Natural killer cell (primary cell): Measurements from ENCODE around the gene MCM10. TPM values are rescaled to one million over a fixed set of nuclear protein-coding genes. Genes with fewer than 3 reads are reported as not detected.
"Not testable (repeated sequence)": the region's sequence is repeated elsewhere in the genome, so short reads cannot be mapped to it uniquely, and the experiment has no call there.

Experiments used
- ATAC-seq, 3 donors: fragments of 150-1000 bp in 2 of 3; fragments of 200-7000 bp in 1 of 3; cut with Tn5 transposase; 1 replicate in 1 of 3; 2 replicates in 2 of 3; pipeline ENCODE4 v1.10.0; 2021; ENCODE audit warnings: mild to moderate bottlenecking in 2 of 3, moderate library complexity in 2 of 3
- DNase-seq, 2 donors: peaks; one replicate each; pipeline versions ENCODE4 v3.0.0 to v3.0.0-alpha.2; 2013 to 2021; ENCODE audit warnings: mixed read lengths in 1 of 2
- H3K27ac ChIP-seq: one replicate; pipeline ENCODE4 v1.5.1; 2013; ENCODE audit warnings: mild to moderate bottlenecking, low read length
- H3K27me3 ChIP-seq: one replicate; pipeline ENCODE4 v1.6.1; 2013; ENCODE audit warnings: low read length; ENCODE audit not compliant: control insufficient read depth, insufficient read depth
- H3K36me3 ChIP-seq: one replicate; pipeline ENCODE4 v1.6.1; 2013; ENCODE audit warnings: low read length; ENCODE audit not compliant: control insufficient read depth, insufficient read depth
- H3K4me1 ChIP-seq: one replicate; pipeline ENCODE4 v1.6.1; 2013; ENCODE audit warnings: low read length; ENCODE audit not compliant: control insufficient read depth, insufficient read depth
- H3K4me3 ChIP-seq: one replicate; pipeline ENCODE4 v1.5.1; 2013; ENCODE audit warnings: low read length
- H3K9me3 ChIP-seq: one replicate; pipeline ENCODE4 v1.6.1; 2013; ENCODE audit warnings: low read length; ENCODE audit not compliant: control insufficient read depth, insufficient read depth
- H3K27ac Mint-ChIP-seq, 2 donors: one replicate each; pipeline ENCODE4 v1.8.0; 2022; ENCODE audit warnings: mild to moderate bottlenecking in 2 of 2, mixed read lengths in 2 of 2, moderate library complexity in 1 of 2
- H3K27me3 Mint-ChIP-seq, 2 donors: one replicate each; pipeline ENCODE4 v1.8.0; 2022; ENCODE audit warnings: low read depth in 2 of 2, mixed read lengths in 2 of 2
- H3K36me3 Mint-ChIP-seq: one replicate; pipeline ENCODE4 v1.8.0; 2022; ENCODE audit warnings: mixed read lengths
- H3K4me1 Mint-ChIP-seq, 2 donors: one replicate each; pipeline ENCODE4 v1.8.0; 2022; ENCODE audit warnings: mixed read lengths in 2 of 2
- H3K4me3 Mint-ChIP-seq: one replicate; pipeline ENCODE4 v1.8.0; 2022; ENCODE audit warnings: mild to moderate bottlenecking, moderate library complexity, mixed read lengths
- H3K9me3 Mint-ChIP-seq, 2 donors: one replicate each; pipeline ENCODE4 v1.8.0; 2022; ENCODE audit warnings: mixed read lengths in 2 of 2
- WGBS: methylation state at CpG from one replicate; pipeline ENCODE4 v1.1.7; 2013; ENCODE audit warnings: missing lambda C conversion rate; ENCODE audit not compliant: insufficient coverage; 5-methylcytosine and 5-hydroxymethylcytosine counted together
- intact Hi-C: fragments of 100-400 bp; cut with micrococcal nuclease; formaldehyde crosslinking; loops from one replicate; pipeline ENCODE4 v1.14.2; 2022
- total RNA-seq, 4 donors: library from RNA; stranded (reverse); fragments of 120-200 nt in 1 of 4; gene quantifications; one replicate each; pipeline versions ENCODE4 v1.2.3 to v1.2.4, GENCODE V29; 2013 to 2022
- TF ChIP-seq, protein P1 (sequence below): fragments of 200-600 bp; IDR thresholded peaks from one replicate; pipeline ENCODE4 v1.8.0; 2022; ENCODE audit warnings: antibody characterized with exemption

Gene MCM10
- total RNA-seq, 3 donors from 2014 or later (not counting 1 experiment from before 2014, with no cell fraction given): 0.73 to 2.9 (median 1.3) TPM

DNA sequence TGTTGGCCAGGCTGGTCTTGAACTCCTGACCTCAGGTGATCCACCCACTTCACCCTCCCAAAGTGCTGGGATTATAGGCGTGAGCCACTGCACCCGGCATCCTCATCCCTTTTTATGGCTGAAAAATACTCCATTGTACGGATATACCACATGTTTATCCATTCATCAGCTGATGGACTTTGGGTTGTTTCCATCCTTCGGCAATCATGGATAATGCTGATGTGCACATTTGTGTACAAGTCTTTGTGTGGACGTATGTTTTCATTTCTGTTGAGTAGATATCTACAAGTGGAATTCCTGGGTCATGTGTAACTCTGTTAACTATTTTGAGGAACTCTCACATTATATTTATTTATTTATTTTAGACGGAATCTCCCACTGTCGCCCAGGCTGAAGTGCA is 78.6 kb downstream of the MCM10 start:
- 96% methylated on average over 5 of the region's 7 CpGs for WGBS

DNA sequence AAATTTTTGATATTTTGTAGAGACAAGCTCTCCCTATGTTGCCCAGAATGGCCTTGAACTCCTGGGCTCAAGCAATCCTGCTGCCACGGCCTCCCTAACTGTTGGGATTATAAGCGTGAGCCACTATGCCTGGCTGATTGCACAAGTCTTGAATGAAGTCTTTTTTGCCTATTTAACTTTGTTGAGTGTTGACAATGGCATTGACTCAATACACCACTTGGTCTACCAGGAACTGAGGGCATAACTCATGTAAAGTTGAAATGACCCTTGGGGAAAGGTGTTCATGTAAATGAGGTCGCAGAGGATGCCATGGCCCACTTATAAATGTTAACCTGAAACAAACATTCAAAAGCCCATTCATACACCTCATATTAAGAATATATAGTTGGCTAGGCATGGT is 80.3 kb downstream of the MCM10 start:
- Histone ChIP-seq H3K36me3 (no peaks in the 10 kb centered on the region), H3K4me1 (no peaks in the 10 kb centered on the region), H3K4me3 (no peak overlapping the region), H3K27me3 (no peaks in the 10 kb centered on the region), H3K9me3 (no peaks in the 10 kb centered on the region), H3K27ac (no peak overlapping the region)
- Mint-ChIP-seq H3K27me3 (no peaks in the 10 kb centered on the region), H3K27ac (no peak overlapping the region), H3K36me3 (no peaks in the 10 kb centered on the region), H3K4me1 (no peaks in the 10 kb centered on the region), H3K9me3 (no peaks in the 10 kb centered on the region), H3K4me3 (no peak overlapping the region)
- no peak for DNase-seq
- intact Hi-C loops: no loop called here
- 85% methylated on average over 2 of the region's 3 CpGs for WGBS
- TF ChIP-seq, protein P1, sequence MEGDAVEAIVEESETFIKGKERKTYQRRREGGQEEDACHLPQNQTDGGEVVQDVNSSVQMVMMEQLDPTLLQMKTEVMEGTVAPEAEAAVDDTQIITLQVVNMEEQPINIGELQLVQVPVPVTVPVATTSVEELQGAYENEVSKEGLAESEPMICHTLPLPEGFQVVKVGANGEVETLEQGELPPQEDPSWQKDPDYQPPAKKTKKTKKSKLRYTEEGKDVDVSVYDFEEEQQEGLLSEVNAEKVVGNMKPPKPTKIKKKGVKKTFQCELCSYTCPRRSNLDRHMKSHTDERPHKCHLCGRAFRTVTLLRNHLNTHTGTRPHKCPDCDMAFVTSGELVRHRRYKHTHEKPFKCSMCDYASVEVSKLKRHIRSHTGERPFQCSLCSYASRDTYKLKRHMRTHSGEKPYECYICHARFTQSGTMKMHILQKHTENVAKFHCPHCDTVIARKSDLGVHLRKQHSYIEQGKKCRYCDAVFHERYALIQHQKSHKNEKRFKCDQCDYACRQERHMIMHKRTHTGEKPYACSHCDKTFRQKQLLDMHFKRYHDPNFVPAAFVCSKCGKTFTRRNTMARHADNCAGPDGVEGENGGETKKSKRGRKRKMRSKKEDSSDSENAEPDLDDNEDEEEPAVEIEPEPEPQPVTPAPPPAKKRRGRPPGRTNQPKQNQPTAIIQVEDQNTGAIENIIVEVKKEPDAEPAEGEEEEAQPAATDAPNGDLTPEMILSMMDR: no peak
- ATAC-seq: no peak

More for the DNA sequence above, 78.6 kb downstream of the MCM10 start:
- Histone ChIP-seq H3K27ac (no peak overlapping the region), H3K27me3 (no peaks in the 10 kb centered on the region), H3K4me1 (no peaks in the 10 kb centered on the region), H3K9me3 (no peaks in the 10 kb centered on the region), H3K36me3 (no peaks in the 10 kb centered on the region), H3K4me3 (no peak overlapping the region)
- Mint-ChIP-seq H3K27ac (no peak overlapping the region), H3K36me3 (no peaks in the 10 kb centered on the region), H3K9me3 (no peaks in the 10 kb centered on the region), H3K4me3 (no peak overlapping the region), H3K27me3 (no peaks in the 10 kb centered on the region), H3K4me1 (no peaks in the 10 kb centered on the region)
- DNase-seq: no peak
- TF ChIP-seq, protein P1: no peak
- intact Hi-C loops: no loop called here
- ATAC-seq: no peak

DNA sequence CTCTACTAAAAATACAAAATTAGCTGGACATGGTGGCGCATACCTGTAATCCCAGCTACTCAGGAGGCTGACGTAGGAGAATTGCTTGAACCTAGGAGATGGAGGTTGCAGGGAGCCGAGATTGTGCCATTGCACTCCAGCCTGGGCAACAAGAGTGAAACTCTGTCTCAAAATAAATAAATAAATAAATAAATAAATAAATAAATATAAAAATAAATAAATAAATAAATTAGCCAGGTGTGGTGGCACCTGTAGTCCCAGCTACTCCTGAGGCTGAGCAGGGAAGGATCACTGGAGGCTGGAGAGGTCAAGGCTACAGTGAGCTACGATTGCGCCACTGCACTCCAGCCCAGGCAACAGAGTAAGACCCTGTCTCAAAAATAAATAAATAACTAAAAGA is 80.9 kb downstream of the MCM10 start:
- 100% methylated on average over 2 of the region's 5 CpGs for WGBS
- H3K9me3 Mint-ChIP-seq, ATAC-seq, H3K4me3 Mint-ChIP-seq, H3K36me3 Mint-ChIP-seq, H3K9me3 ChIP-seq, H3K27ac Mint-ChIP-seq, H3K27ac ChIP-seq, H3K4me1 ChIP-seq, H3K4me3 ChIP-seq, intact Hi-C loops, H3K4me1 Mint-ChIP-seq, H3K27me3 ChIP-seq, H3K27me3 Mint-ChIP-seq, DNase-seq, H3K36me3 ChIP-seq: not testable (repeated sequence)

DNA sequence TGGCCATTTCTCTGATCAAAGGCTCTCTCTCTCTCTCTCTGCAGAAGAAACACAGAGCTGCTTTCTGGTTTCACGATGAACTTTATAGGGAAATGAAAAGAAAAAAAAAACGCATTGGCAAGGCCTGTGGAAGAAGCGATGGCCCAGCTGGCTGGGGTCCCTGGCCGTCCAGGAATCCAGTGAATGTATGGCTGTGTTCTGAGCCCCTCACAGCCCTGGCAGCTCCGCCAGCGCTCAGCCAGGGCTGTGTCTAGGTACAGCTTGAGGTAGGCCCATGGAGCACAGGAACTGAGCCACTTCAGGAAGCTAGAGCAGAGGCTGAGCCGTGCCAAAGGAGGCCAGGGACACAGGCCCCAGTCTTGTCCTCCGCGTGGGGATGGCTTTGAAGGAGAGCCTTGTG is 85.9 kb downstream of the MCM10 start:
- Histone ChIP-seq H3K4me1 (no peaks in the 10 kb centered on the region), H3K9me3 (no peaks in the 10 kb centered on the region), H3K27ac (no peak overlapping the region), H3K4me3 (no peak overlapping the region), H3K27me3 (no peaks in the 10 kb centered on the region), H3K36me3 (no peaks in the 10 kb centered on the region)
- H3K27me3 Mint-ChIP-seq: no peaks in the 10 kb centered on the region
- intact Hi-C loops: no loop called here
- no peaks in the 10 kb centered on the region for H3K36me3 Mint-ChIP-seq
- no peak for DNase-seq
- 89% methylated on average over 9 of the region's 9 CpGs for WGBS
- no peaks in the 10 kb centered on the region for H3K4me1 Mint-ChIP-seq
- TF ChIP-seq, protein P1: no peak
- H3K9me3 Mint-ChIP-seq: no peaks in the 10 kb centered on the region
- no peak overlapping the region for H3K4me3 Mint-ChIP-seq
- H3K27ac Mint-ChIP-seq: no peak overlapping the region
- ATAC-seq: no peak
